ENCODE measurements around the gene SGPL1.

Gene SGPL1

GRCh38 chr10:70921285-70921684 lies 105.5 kb downstream of the SGPL1 start:
- DNase-seq, result no peak
- TF ChIP-seq POLR2A (IDR thresholded peaks at IDR 0.05; ENCODE audit: low read length), result no peak
- TF ChIP-seq GATA1 (IDR thresholded peaks at IDR 0.05; ENCODE audit: low read depth, low read length), result no peak

DNA sequence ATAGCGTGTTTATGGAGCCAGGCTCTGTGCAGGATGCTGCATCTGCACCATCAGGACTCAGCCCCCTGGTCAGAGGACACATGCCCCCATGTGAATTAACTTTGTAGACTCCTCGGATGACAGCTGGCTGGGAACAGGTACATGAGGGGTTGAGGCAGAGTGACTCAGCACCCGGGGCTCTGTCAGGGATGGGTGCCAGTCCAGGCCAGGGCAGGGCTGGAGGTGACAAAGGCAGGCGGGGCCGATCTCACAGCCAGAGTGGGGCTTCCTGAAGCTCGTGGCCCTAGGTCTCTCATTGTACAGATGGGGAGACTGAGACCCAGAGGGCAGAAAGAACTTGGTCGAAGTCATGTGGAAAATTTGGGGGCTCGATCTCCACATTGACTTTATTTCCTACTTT lies 107.9 kb downstream of the SGPL1 start:
- TF ChIP-seq POLR2A (IDR thresholded peaks at IDR 0.05; ENCODE audit: low read length) (no peak), GATA1 (IDR thresholded peaks at IDR 0.05; ENCODE audit: low read depth, low read length) (no peak)
- DNase-seq, result no peak

- TF ChIP-seq POLR2A (IDR thresholded peaks at IDR 0.05; ENCODE audit: low read length) (no peak), GATA1 (IDR thresholded peaks at IDR 0.05; ENCODE audit: low read depth, low read length) (no peak)
- DNase-seq, result peak; percentile 23 to 55
Observed at GRCh38 chr10:70925377-70926225, 109.9 kb downstream of the SGPL1 start.

DNA sequence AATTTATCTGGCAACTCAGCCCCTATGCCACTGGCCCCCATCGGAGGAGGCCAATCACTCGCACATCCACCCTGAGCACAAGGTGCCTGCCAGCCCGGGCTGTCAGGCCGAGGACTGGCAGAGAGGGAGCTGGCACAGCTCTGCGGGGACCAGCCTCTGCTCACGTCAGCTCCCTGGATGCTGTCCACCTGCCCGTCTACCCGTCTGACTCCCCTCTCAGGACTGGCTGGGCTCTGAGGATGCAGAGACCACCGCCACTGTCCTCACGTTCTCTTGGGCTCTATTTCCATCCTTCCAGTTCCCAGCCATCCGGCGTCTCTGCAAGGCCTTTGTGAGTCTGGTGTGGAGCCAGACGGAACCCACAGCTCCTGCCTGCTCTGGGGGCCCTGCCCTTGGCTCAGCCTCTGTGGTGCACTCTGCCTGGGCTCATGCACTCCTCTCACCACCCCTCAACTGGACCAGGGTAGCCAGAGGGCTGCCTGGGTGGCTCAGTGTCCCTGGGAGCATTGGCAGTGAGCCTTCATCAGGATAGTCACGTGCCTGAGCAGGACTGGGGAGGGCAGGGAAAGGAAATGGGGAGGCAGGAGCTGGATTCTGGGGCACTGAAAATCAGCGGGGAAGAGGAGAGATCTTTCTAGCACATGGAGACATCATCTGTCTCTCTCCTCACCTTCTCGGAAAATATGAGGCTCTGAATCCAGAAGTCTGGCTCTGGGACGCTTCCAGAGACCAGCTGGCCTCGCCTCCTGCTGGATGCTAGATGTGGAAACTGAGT lies 110.7 kb downstream of the SGPL1 start:
- TF ChIP-seq GATA1 (IDR thresholded peaks at IDR 0.05; ENCODE audit: low read depth, low read length) (no peak), POLR2A (IDR thresholded peaks at IDR 0.05; ENCODE audit: low read length) (no peak)
- DNase-seq, result no peak

GRCh38 chr10:70927189-70927943 lies 111.6 kb downstream of the SGPL1 start:
- TF ChIP-seq GATA1 (IDR thresholded peaks at IDR 0.05; ENCODE audit: low read depth, low read length), result no peak
- no peak for TF ChIP-seq POLR2A (IDR thresholded peaks at IDR 0.05; ENCODE audit: low read length)
- no peak for DNase-seq

DNA sequence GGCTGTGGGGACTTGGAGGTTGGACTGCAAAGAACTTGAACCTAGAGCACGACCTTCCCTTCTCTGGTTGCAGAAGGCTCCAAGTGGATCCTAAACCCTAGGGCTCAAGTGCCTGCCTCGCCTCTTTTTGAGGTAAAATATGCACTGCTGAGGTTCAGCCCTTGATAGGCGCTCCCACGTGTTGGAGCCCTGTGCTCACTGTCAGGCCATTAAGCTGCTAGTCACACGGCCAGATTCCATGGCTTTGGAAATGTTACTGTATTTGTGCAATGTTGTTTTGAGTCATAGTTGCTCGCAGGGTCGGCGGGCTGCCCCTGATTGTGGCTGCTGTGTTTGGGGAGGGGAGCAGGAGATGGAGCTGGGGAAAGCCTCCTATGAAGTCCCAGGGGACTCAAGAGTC lies 112.4 kb downstream of the SGPL1 start:
- DNase-seq, result no peak
- TF ChIP-seq GATA1 (IDR thresholded peaks at IDR 0.05; ENCODE audit: low read depth, low read length) (no peak), POLR2A (IDR thresholded peaks at IDR 0.05; ENCODE audit: low read length) (no peak)

- TF ChIP-seq POLR2A (IDR thresholded peaks at IDR 0.05; ENCODE audit: low read length), result no peak
- DNase-seq, result no peak
Observed at GRCh38 chr10:70930263-70931000, 114.7 kb downstream of the SGPL1 start.
